Measurements from ENCODE around the gene MATN4. TPM values are rescaled to one million over a fixed set of nuclear protein-coding genes. Genes with fewer than 3 reads are reported as not detected.

Gene MATN4
- total and polyA plus RNA-seq, 2 of the 13 experiments (the other 11 are each of a cell fraction or from before 2014, with no cell fraction given): not detected

GRCh38 chr20:45344168-45344860 lies 36.2 kb upstream of the MATN4 start (continued):
- TF ChIP-seq, protein P1, sequence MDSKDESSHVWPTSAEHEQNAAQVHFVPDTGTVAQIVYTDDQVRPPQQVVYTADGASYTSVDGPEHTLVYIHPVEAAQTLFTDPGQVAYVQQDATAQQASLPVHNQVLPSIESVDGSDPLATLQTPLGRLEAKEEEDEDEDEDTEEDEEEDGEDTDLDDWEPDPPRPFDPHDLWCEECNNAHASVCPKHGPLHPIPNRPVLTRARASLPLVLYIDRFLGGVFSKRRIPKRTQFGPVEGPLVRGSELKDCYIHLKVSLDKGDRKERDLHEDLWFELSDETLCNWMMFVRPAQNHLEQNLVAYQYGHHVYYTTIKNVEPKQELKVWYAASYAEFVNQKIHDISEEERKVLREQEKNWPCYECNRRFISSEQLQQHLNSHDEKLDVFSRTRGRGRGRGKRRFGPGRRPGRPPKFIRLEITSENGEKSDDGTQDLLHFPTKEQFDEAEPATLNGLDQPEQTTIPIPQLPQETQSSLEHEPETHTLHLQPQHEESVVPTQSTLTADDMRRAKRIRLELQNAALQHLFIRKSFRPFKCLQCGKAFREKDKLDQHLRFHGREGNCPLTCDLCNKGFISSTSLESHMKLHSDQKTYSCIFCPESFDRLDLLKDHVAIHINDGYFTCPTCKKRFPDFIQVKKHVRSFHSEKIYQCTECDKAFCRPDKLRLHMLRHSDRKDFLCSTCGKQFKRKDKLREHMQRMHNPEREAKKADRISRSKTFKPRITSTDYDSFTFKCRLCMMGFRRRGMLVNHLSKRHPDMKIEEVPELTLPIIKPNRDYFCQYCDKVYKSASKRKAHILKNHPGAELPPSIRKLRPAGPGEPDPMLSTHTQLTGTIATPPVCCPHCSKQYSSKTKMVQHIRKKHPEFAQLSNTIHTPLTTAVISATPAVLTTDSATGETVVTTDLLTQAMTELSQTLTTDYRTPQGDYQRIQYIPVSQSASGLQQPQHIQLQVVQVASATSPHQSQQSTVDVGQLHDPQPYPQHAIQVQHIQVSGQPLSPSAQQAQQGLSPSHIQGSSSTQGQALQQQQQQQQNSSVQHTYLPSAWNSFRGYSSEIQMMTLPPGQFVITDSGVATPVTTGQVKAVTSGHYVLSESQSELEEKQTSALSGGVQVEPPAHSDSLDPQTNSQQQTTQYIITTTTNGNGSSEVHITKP (CRISPR knock-in tag; IDR thresholded peaks at IDR 0.05; ENCODE audit: low read depth): peak; percentile 80; the same call in 1 of the 2 replicates
- TF ChIP-seq MBD4 (IDR thresholded peaks at IDR 0.05; ENCODE audit: borderline replicate concordance, low read length) (no peak), ZFP41 (CRISPR knock-in tag; IDR thresholded peaks at IDR 0.05; ENCODE audit: borderline replicate concordance) (no peak), SNAPC2 (CRISPR knock-in tag; IDR thresholded peaks at IDR 0.05) (0 out of 2 replicates have a peak, but pooled peaks have one; percentile 78), ZSCAN31 (CRISPR knock-in tag; IDR thresholded peaks at IDR 0.05; ENCODE audit: low read depth) (0 out of 2 replicates have a peak, but pooled peaks have one; percentile 9), LCORL (IDR thresholded peaks at IDR 0.05) (peak; percentile 85), LCORL (CRISPR knock-in tag; IDR thresholded peaks at IDR 0.05) (peak; percentile 100), ISL2 (CRISPR knock-in tag; IDR thresholded peaks at IDR 0.05) (peak; percentile 46), ZNF724P (CRISPR knock-in tag; IDR thresholded peaks at IDR 0.05; ENCODE audit: borderline replicate concordance) (peak; percentile 94; the same call in 1 of the 2 replicates), SMAD1 (CRISPR knock-in tag; IDR thresholded peaks at IDR 0.05; ENCODE audit: borderline replicate concordance, low read depth) (peak; percentile 77; the same call in 1 of the 2 replicates), HDAC1 (CRISPR knock-in tag; IDR thresholded peaks at IDR 0.05) (peak; percentile 59; the same call in 1 of the 2 replicates), KLF13 (CRISPR knock-in tag; IDR thresholded peaks at IDR 0.05) (no peak), AHR (CRISPR knock-in tag; IDR thresholded peaks at IDR 0.05) (no peak), PRMT3 (CRISPR knock-in tag; IDR thresholded peaks at IDR 0.05; ENCODE audit: borderline replicate concordance, low read depth) (no peak), SOX6 (IDR thresholded peaks at IDR 0.05) (no peak), SOX6 (CRISPR knock-in tag; IDR thresholded peaks at IDR 0.05) (peak; percentile 20; the same call in 1 of the 2 replicates), MIER3 (CRISPR knock-in tag; IDR thresholded peaks at IDR 0.05; ENCODE audit: borderline replicate concordance) (peak; percentile 46; the same call in 1 of the 2 replicates), ZNF180 (CRISPR knock-in tag; IDR thresholded peaks at IDR 0.05; ENCODE audit: borderline replicate concordance, low read depth) (0 out of 2 replicates have a peak, but pooled peaks have one; percentile 60), PAXIP1 (CRISPR knock-in tag; conservative IDR thresholded peaks at IDR 0.05) (peak; percentile 82), ZNF329 (CRISPR knock-in tag; IDR thresholded peaks at IDR 0.05; ENCODE audit: low read depth) (no peak), TBX2 (CRISPR knock-in tag; IDR thresholded peaks at IDR 0.05; ENCODE audit: borderline replicate concordance) (peak; percentile 49; the same call in 1 of the 2 replicates)
- TF ChIP-seq, protein P2, sequence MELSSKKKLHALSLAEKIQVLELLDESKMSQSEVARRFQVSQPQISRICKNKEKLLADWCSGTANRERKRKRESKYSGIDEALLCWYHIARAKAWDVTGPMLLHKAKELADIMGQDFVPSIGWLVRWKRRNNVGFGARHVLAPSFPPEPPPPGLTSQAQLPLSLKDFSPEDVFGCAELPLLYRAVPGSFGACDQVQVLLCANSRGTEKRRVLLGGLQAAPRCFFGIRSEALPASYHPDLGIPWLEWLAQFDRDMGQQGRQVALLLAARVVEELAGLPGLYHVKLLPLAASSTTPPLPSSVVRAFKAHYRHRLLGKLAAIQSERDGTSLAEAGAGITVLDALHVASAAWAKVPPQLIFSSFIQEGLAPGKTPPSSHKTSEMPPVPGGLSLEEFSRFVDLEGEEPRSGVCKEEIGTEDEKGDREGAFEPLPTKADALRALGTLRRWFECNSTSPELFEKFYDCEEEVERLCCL (CRISPR knock-in tag; IDR thresholded peaks at IDR 0.05; ENCODE audit: borderline replicate concordance): 0 out of 2 replicates have a peak, but pooled peaks have one; percentile 85
